H9 (cell line): ENCODE measurements around the gene MS4A10. TPM values are rescaled to one million over a fixed set of nuclear protein-coding genes. Genes with fewer than 3 reads are reported as not detected.

Experiments
- DNase-seq: peaks from one replicate; pipeline ENCODE4 v3.0.0-alpha.2; 2017
- H2AFZ ChIP-seq: one replicate; pipeline ENCODE4 v1.6.1; 2013; ENCODE audit warnings: mild to moderate bottlenecking, low read length, control low read depth, moderate library complexity
- H2AK5ac ChIP-seq: 2 replicates; pipeline ENCODE4 v1.6.1; 2013; ENCODE audit warnings: low read length, control low read depth, mixed read lengths; ENCODE audit not compliant: insufficient read length
- H2BK120ac ChIP-seq: one replicate; pipeline ENCODE4 v1.6.1; 2013; ENCODE audit warnings: low read depth, mild to moderate bottlenecking, low read length, control low read depth, inconsistent platforms; ENCODE audit not compliant: poor library complexity, severe bottlenecking
- H2BK12ac ChIP-seq: 2 replicates; pipeline ENCODE4 v1.6.1; 2013; ENCODE audit warnings: low read length, control low read depth, mixed read lengths, low read depth; ENCODE audit not compliant: insufficient read length
- H2BK15ac ChIP-seq: 2 replicates; pipeline ENCODE4 v1.6.1; 2013; ENCODE audit warnings: low read depth, low read length, control low read depth
- H2BK20ac ChIP-seq: one replicate; pipeline ENCODE4 v1.6.1; 2013; ENCODE audit warnings: low read depth, mild to moderate bottlenecking, low read length, control low read depth, inconsistent platforms; ENCODE audit not compliant: poor library complexity, severe bottlenecking
- H2BK5ac ChIP-seq: 2 replicates; pipeline ENCODE4 v1.6.1; 2013; ENCODE audit warnings: low read length, control low read depth, mixed read lengths; ENCODE audit not compliant: insufficient read length
- H3K14ac ChIP-seq: 2 replicates; pipeline ENCODE4 v1.6.1; 2013; ENCODE audit warnings: low read length, control low read depth; ENCODE audit not compliant: insufficient read depth
- H3K18ac ChIP-seq: 2 replicates; pipeline ENCODE4 v1.6.1; 2013; ENCODE audit warnings: low read depth, mild to moderate bottlenecking, mixed read lengths, low read length, control low read depth; ENCODE audit not compliant: insufficient read length
- H3K23ac ChIP-seq: 2 replicates; pipeline ENCODE4 v1.6.1; 2013; ENCODE audit warnings: low read length, control low read depth, mixed read lengths, low read depth; ENCODE audit not compliant: insufficient read length
- H3K23me2 ChIP-seq: 2 replicates; pipeline ENCODE4 v1.6.1; 2013; ENCODE audit warnings: low read depth, mild to moderate bottlenecking, mixed read lengths, low read length, control low read depth; ENCODE audit not compliant: insufficient read length, poor library complexity, severe bottlenecking
- H3K27ac ChIP-seq: 2 replicates; pipeline ENCODE4 v1.5.1; 2013; ENCODE audit warnings: low read length, control low read depth, mixed read lengths, low read depth; ENCODE audit not compliant: insufficient read length
- H3K27me3 ChIP-seq: 2 replicates; pipeline ENCODE4 v1.6.1; 2013; ENCODE audit warnings: low read length, control low read depth, inconsistent platforms; ENCODE audit not compliant: insufficient read depth
- H3K4ac ChIP-seq: 2 replicates; pipeline ENCODE4 v1.6.1; 2013; ENCODE audit warnings: low read depth, mild to moderate bottlenecking, control low read depth, inconsistent platforms, low read length, moderate library complexity
- H3K4me1 ChIP-seq: 2 replicates; pipeline ENCODE4 v1.6.1; 2013; ENCODE audit warnings: low read length, control low read depth, inconsistent platforms; ENCODE audit not compliant: insufficient read depth
- H3K4me2 ChIP-seq: 2 replicates; pipeline ENCODE4 v1.6.1; 2013; ENCODE audit warnings: low read length, control low read depth, mixed read lengths; ENCODE audit not compliant: insufficient read length, insufficient read depth
- H3K56ac ChIP-seq: 2 replicates; pipeline ENCODE4 v1.6.1; 2013; ENCODE audit warnings: low read depth, mild to moderate bottlenecking, mixed read lengths, low read length, control low read depth; ENCODE audit not compliant: insufficient read length
- H3K79me1 ChIP-seq: 2 replicates; pipeline ENCODE4 v1.6.1; 2013; ENCODE audit warnings: low read depth, mild to moderate bottlenecking, moderate library complexity, low read length, control low read depth, inconsistent platforms; ENCODE audit not compliant: insufficient read depth, poor library complexity, severe bottlenecking
- H3K79me2 ChIP-seq: 2 replicates; pipeline ENCODE4 v1.6.1; 2013; ENCODE audit warnings: low read length, control low read depth, inconsistent platforms; ENCODE audit not compliant: insufficient read depth
- H3K9ac ChIP-seq: 2 replicates; pipeline ENCODE4 v1.6.1; 2013; ENCODE audit warnings: low read length, control low read depth, mixed read lengths; ENCODE audit not compliant: insufficient read length; ENCODE audit errors: extremely low read depth
- H3K9me3 ChIP-seq: one replicate; pipeline ENCODE4 v1.6.1; 2013; ENCODE audit warnings: low read depth, low read length, inconsistent platforms; ENCODE audit not compliant: control insufficient read depth
- H3T11ph ChIP-seq: one replicate; pipeline ENCODE4 v1.6.1; 2013; ENCODE audit warnings: mild to moderate bottlenecking, low read length, control low read depth, inconsistent platforms
- H4K20me1 ChIP-seq: one replicate; pipeline ENCODE4 v1.6.1; 2013; ENCODE audit not compliant: control insufficient read depth, insufficient read length, insufficient read depth
- H4K5ac ChIP-seq: 2 replicates; pipeline ENCODE4 v1.6.1; 2013; ENCODE audit warnings: low read depth, mild to moderate bottlenecking, mixed read lengths, low read length, control low read depth; ENCODE audit not compliant: insufficient read length
- H4K8ac ChIP-seq: replicated peaks from 2 replicates; pipeline ENCODE4 v1.6.1; 2013; ENCODE audit warnings: low read length, control low read depth, mixed read lengths, low read depth; ENCODE audit not compliant: insufficient read length
- H4K91ac ChIP-seq: 2 replicates; pipeline ENCODE4 v1.6.1; 2013; ENCODE audit warnings: low read depth, mild to moderate bottlenecking, moderate library complexity, mixed read lengths, low read length, control low read depth; ENCODE audit not compliant: insufficient read length
- H3K27ac Mint-ChIP-seq, 3 experiments: 2 replicates in 2 of 3; 3 replicates in 1 of 3; pipeline ENCODE4 v1.8.0; 2020 to 2021; ENCODE audit warnings: mixed read lengths in 3 of 3, mild to moderate bottlenecking in 1 of 3, moderate library complexity in 1 of 3
- H3K27me3 Mint-ChIP-seq: 2 replicates; pipeline ENCODE4 v1.8.0; 2021; ENCODE audit warnings: low read depth, mild to moderate bottlenecking, moderate library complexity, mixed read lengths
- H3K36me3 Mint-ChIP-seq, 3 experiments: 2 replicates in 2 of 3; 3 replicates in 1 of 3; pipeline ENCODE4 v1.8.0; 2020 to 2021; ENCODE audit warnings: low read depth in 3 of 3, mixed read lengths in 3 of 3; ENCODE audit not compliant: insufficient read depth in 1 of 3
- H3K4me1 Mint-ChIP-seq, 2 experiments: 2 replicates each; pipeline ENCODE4 v1.8.0; 2020; ENCODE audit warnings: mixed read lengths in 2 of 2
- H3K4me3 Mint-ChIP-seq, 2 experiments: 2 replicates in 1 of 2; 3 replicates in 1 of 2; pipeline ENCODE4 v1.8.0; 2020 to 2021; ENCODE audit warnings: mild to moderate bottlenecking in 2 of 2, mixed read lengths in 2 of 2, moderate library complexity in 1 of 2
- H3K9me3 Mint-ChIP-seq, 2 experiments: 2 replicates in 1 of 2; 3 replicates in 1 of 2; pipeline ENCODE4 v1.8.0; 2020; ENCODE audit warnings: mild to moderate bottlenecking in 2 of 2, mixed read lengths in 2 of 2, moderate library complexity in 1 of 2
- WGBS: extraction: QIAGEN DNeasy Blood & Tissue Kit; methylation state at CpG from one replicate; pipeline ENCODE4 v1.1.7; 2013; ENCODE audit warnings: missing lambda C conversion rate, low lambda C conversion rate, mixed read lengths; ENCODE audit not compliant: insufficient read length; ENCODE audit errors: extremely low coverage; 5-methylcytosine and 5-hydroxymethylcytosine counted together
- total RNA-seq: library from RNA; stranded (reverse); gene quantifications from 2 replicates; pipeline ENCODE4 v1.2.1, GENCODE V29; 2021
- TF ChIP-seq, protein P1 (sequence below): fragments of 200-600 bp; sonication (generic); conservative IDR thresholded peaks from 3 replicates; pipeline ENCODE4 v1.8.0; 2021; ENCODE audit warnings: antibody characterized with exemption, mild to moderate bottlenecking

MS4A10 gene
- total RNA-seq, 1 experiment from 2014 or later = not detected

DNA sequence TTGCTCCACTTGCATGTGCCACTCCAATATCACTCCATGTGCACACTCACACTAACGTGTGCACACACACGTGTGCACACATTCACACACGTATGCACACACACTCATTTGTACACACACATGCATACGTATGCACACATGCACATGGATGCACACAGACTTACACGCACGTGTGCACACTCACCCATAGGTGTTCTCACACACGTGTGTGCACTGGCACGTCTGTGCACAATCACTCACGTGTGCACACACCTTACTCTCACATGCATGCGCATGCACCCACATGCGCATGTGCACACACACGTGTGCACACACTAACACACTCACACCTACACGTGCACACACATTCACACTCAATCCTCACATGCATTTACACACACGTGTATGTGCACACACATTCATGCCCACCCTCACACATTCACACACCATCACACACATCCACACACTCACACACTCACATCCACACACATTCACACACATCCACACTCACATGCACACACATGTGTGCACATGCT is 37.7 kb upstream of the MS4A10 start:
- H3K23me2 ChIP-seq = no peaks in the 10 kb centered on the region

More for the DNA sequence above, 37.7 kb upstream of the MS4A10 start:
- no peak overlapping the region for H3K56ac ChIP-seq
- H4K20me1 ChIP-seq = no peaks in the 10 kb centered on the region
- H3K27ac ChIP-seq = no peak overlapping the region
- no peaks in the 10 kb centered on the region for H3K27me3 ChIP-seq
- Mint-ChIP-seq H3K27ac (no peak overlapping the region), H3K4me3 (no peak overlapping the region; a peak in 1 of 5 replicates), H3K9me3 (peaks cover 0 to 4% of the 10 kb centered on the region in 2 experiments; a peak in 4 of 5 replicates), H3K27me3 (peaks cover 4% of the 10 kb centered on the region), H3K36me3 (no peaks in the 10 kb centered on the region; a peak in 2 of 7 replicates), H3K4me1 (peaks cover 4 to 8% of the 10 kb centered on the region in 2 experiments)
- no peak overlapping the region for H2BK20ac ChIP-seq
- TF ChIP-seq, protein P1, sequence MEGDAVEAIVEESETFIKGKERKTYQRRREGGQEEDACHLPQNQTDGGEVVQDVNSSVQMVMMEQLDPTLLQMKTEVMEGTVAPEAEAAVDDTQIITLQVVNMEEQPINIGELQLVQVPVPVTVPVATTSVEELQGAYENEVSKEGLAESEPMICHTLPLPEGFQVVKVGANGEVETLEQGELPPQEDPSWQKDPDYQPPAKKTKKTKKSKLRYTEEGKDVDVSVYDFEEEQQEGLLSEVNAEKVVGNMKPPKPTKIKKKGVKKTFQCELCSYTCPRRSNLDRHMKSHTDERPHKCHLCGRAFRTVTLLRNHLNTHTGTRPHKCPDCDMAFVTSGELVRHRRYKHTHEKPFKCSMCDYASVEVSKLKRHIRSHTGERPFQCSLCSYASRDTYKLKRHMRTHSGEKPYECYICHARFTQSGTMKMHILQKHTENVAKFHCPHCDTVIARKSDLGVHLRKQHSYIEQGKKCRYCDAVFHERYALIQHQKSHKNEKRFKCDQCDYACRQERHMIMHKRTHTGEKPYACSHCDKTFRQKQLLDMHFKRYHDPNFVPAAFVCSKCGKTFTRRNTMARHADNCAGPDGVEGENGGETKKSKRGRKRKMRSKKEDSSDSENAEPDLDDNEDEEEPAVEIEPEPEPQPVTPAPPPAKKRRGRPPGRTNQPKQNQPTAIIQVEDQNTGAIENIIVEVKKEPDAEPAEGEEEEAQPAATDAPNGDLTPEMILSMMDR = no peak
- no peak overlapping the region for H2BK15ac ChIP-seq
- H4K8ac ChIP-seq = no peak overlapping the region
- no peak overlapping the region for H2BK5ac ChIP-seq
- WGBS = no CpG with 5 or more reads among the region's 14 CpGs
- no peak overlapping the region for H2BK12ac ChIP-seq
- H2AK5ac ChIP-seq = no peak overlapping the region
- no peak overlapping the region for H3K18ac ChIP-seq
- no peak overlapping the region for H3K9ac ChIP-seq
- no peaks in the 10 kb centered on the region for H3K79me1 ChIP-seq
- H4K5ac ChIP-seq = no peak overlapping the region
- no peak overlapping the region for H2BK120ac ChIP-seq
- H3K9me3 ChIP-seq = no peaks in the 10 kb centered on the region
- H3T11ph ChIP-seq = no peak overlapping the region
- no peaks in the 10 kb centered on the region for H3K4me1 ChIP-seq
- H3K4me2 ChIP-seq = no peak overlapping the region
- no peak overlapping the region for H3K14ac ChIP-seq
- no peak overlapping the region for H3K4ac ChIP-seq
- no peaks in the 10 kb centered on the region for H3K79me2 ChIP-seq
- H2AFZ ChIP-seq = no peak overlapping the region
- H4K91ac ChIP-seq = no peak overlapping the region
- no peak for DNase-seq
- no peak overlapping the region for H3K23ac ChIP-seq
